ENCODE results near the gene TEKTIP1. TPM values are rescaled to one million over a fixed set of nuclear protein-coding genes. Genes with fewer than 3 reads are reported as not detected.

Gene TEKTIP1
- total RNA-seq, 1 experiment from 2014 or later, result 1.3 TPM

DNA sequence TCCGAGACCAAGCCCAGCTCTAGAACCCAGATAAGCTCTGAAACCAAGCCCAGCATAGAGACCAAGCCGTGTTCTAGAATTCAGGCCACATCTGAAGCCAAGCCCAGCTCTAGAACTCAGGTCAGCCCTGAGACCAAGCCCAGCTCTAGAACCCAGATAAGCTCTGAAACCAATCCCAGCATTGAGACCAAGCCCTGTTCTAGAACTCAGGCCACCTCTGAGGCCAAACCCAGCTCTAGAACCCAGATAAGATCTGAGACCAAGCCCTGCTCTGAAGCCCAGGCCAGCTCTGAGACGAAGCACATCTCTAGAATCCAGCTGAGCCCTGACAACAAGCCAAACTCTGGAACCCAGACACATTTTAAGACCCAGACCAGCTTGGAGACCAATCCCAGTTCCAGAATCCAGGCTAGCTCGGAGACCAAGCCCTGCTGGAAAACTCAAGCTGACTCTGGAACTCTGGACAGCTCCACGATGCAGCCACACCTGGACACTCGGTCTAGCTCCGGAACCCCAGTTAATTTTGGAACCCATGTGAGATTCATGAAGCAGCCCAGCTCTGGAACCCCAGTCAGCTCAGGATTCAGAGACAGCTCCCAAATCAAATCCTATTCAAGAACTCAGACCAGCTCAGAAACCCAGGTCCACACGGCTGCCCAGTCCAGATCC is 52.2 kb downstream of the TEKTIP1 start:
- H3K4me2 ChIP-seq (ENCODE audit: insufficient read depth, insufficient read length, low read length), result no peak overlapping the region
- H2BK120ac ChIP-seq (ENCODE audit: low read depth, low read length, poor library complexity, severe bottlenecking), result no peak overlapping the region
- H3K14ac ChIP-seq (ENCODE audit: insufficient read depth, low read length), result no peak overlapping the region
- no peaks in the 10 kb centered on the region for H3K23me2 ChIP-seq (ENCODE audit: insufficient read length, low read depth, low read length, poor library complexity, severe bottlenecking)
- no peak overlapping the region for H4K8ac ChIP-seq (replicated peaks; ENCODE audit: insufficient read length, low read depth, low read length)
- H3K4me3 Mint-ChIP-seq, result no peak overlapping the region
- H2BK12ac ChIP-seq (ENCODE audit: insufficient read length, low read depth, low read length), result no peak overlapping the region
- no peaks in the 10 kb centered on the region; a peak in 1 of 7 replicates for H3K36me3 Mint-ChIP-seq (ENCODE audit: insufficient read depth in 1 of 3, low read depth in 3 of 3)
- H3K56ac ChIP-seq (ENCODE audit: insufficient read length, low read depth, low read length), result no peak overlapping the region
- H3K9me3 Mint-ChIP-seq, result peaks cover 13 to 17% of the 10 kb centered on the region in 2 experiments
- no peak overlapping the region for H4K91ac ChIP-seq (ENCODE audit: insufficient read length, low read depth, low read length)
- no peak overlapping the region for H2AK5ac ChIP-seq (ENCODE audit: insufficient read length, low read length)
- no peaks in the 10 kb centered on the region for H4K20me1 ChIP-seq (ENCODE audit: control insufficient read depth, insufficient read depth, insufficient read length)
- TF ChIP-seq, protein P1, sequence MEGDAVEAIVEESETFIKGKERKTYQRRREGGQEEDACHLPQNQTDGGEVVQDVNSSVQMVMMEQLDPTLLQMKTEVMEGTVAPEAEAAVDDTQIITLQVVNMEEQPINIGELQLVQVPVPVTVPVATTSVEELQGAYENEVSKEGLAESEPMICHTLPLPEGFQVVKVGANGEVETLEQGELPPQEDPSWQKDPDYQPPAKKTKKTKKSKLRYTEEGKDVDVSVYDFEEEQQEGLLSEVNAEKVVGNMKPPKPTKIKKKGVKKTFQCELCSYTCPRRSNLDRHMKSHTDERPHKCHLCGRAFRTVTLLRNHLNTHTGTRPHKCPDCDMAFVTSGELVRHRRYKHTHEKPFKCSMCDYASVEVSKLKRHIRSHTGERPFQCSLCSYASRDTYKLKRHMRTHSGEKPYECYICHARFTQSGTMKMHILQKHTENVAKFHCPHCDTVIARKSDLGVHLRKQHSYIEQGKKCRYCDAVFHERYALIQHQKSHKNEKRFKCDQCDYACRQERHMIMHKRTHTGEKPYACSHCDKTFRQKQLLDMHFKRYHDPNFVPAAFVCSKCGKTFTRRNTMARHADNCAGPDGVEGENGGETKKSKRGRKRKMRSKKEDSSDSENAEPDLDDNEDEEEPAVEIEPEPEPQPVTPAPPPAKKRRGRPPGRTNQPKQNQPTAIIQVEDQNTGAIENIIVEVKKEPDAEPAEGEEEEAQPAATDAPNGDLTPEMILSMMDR (conservative IDR thresholded peaks at IDR 0.05), result no peak
- peaks cover 70% of the 10 kb centered on the region for H3K27me3 Mint-ChIP-seq (ENCODE audit: low read depth)
- no peak overlapping the region for H3T11ph ChIP-seq (ENCODE audit: low read length)
- no peak for DNase-seq
- H3K18ac ChIP-seq (ENCODE audit: insufficient read length, low read depth, low read length), result no peak overlapping the region
- H3K23ac ChIP-seq (ENCODE audit: insufficient read length, low read depth, low read length), result no peak overlapping the region
- H3K27ac Mint-ChIP-seq, result no peak overlapping the region
- H3K4me1 ChIP-seq (ENCODE audit: insufficient read depth, low read length), result no peaks in the 10 kb centered on the region; the same call in 1 of the 2 replicates
- no peak overlapping the region for H2BK5ac ChIP-seq (ENCODE audit: insufficient read length, low read length)
- H3K9me3 ChIP-seq (ENCODE audit: control insufficient read depth, low read depth, low read length), result no peaks in the 10 kb centered on the region
- H3K9ac ChIP-seq (ENCODE audit: extremely low read depth, insufficient read length, low read length), result no peak overlapping the region
- no peaks in the 10 kb centered on the region for H3K79me2 ChIP-seq (ENCODE audit: insufficient read depth, low read length)
- no peak overlapping the region for H3K4ac ChIP-seq (ENCODE audit: low read depth, low read length)
- H2BK20ac ChIP-seq (ENCODE audit: low read depth, low read length, poor library complexity, severe bottlenecking), result no peak overlapping the region
- H4K5ac ChIP-seq (ENCODE audit: insufficient read length, low read depth, low read length), result no peak overlapping the region
- H3K27ac ChIP-seq (ENCODE audit: insufficient read length, low read depth, low read length), result no peak overlapping the region
- H2AFZ ChIP-seq (ENCODE audit: low read length), result no peak overlapping the region
- no peaks in the 10 kb centered on the region for H3K79me1 ChIP-seq (ENCODE audit: insufficient read depth, low read depth, low read length, poor library complexity, severe bottlenecking)
- peaks cover 4% of the 10 kb centered on the region; the same call in 1 of the 2 replicates for H3K27me3 ChIP-seq (ENCODE audit: insufficient read depth, low read length)
- WGBS (ENCODE audit: extremely low coverage, insufficient read length, low lambda C conversion rate), result no CpG with 5 or more reads among the region's 8 CpGs
- H3K4me1 Mint-ChIP-seq, result no peaks in the 10 kb centered on the region
- no peak overlapping the region for H2BK15ac ChIP-seq (ENCODE audit: low read depth, low read length)
